ENCODE data around the gene TM7SF3. TPM values are rescaled to one million over a fixed set of nuclear protein-coding genes. Genes with fewer than 3 reads are reported as not detected.

The TM7SF3 gene
- total RNA-seq, 3 donors from 2014 or later, result 40.2 to 60.0 (median 56.1) TPM

GRCh38 chr12:26979733-26980132 is 34.5 kb downstream of the TM7SF3 start:
- Histone ChIP-seq H3K9me3 (no peaks in the 10 kb centered on the region), H3K27ac (no peak overlapping the region), H3K36me3 (peaks cover 5% of the 10 kb centered on the region), H3K4me1 (no peaks in the 10 kb centered on the region), H3K4me3 (no peak overlapping the region), H3K27me3 (no peaks in the 10 kb centered on the region)
- intact Hi-C loops (cut with DNase I; ENCODE audit: low total_unique reads), result no loop called here
- TF ChIP-seq CTCF (IDR thresholded peaks at IDR 0.05) (no peak), POLR2A (IDR thresholded peaks at IDR 0.05) (no peak), POLR2AphosphoS5 (IDR thresholded peaks at IDR 0.05) (no peak)
- DNase-seq (ENCODE audit: low spot score in 2 of 2), result no peak

GRCh38 chr12:26978801-26979200 is 35.4 kb downstream of the TM7SF3 start:
- intact Hi-C loops (cut with DNase I; ENCODE audit: low total_unique reads), result no loop called here
- peaks cover 5% of the 10 kb centered on the region for H3K36me3 ChIP-seq

GRCh38 chr12:26976687-26977086 is 37.5 kb downstream of the TM7SF3 start:
- no peak for DNase-seq (ENCODE audit: low spot score in 2 of 2)
- Histone ChIP-seq H3K4me1 (no peaks in the 10 kb centered on the region), H3K9me3 (no peaks in the 10 kb centered on the region), H3K36me3 (peaks cover 5% of the 10 kb centered on the region), H3K4me3 (no peak overlapping the region), H3K27me3 (no peaks in the 10 kb centered on the region), H3K27ac (no peak overlapping the region)
- TF ChIP-seq CTCF (IDR thresholded peaks at IDR 0.05) (no peak), POLR2AphosphoS5 (IDR thresholded peaks at IDR 0.05) (no peak), POLR2A (IDR thresholded peaks at IDR 0.05) (no peak)
- intact Hi-C loops (cut with DNase I; ENCODE audit: low total_unique reads), result no loop called here

More at GRCh38 chr12:26978801-26979200, 35.4 kb downstream of the TM7SF3 start:
- Histone ChIP-seq H3K4me1 (no peaks in the 10 kb centered on the region), H3K4me3 (no peak overlapping the region), H3K27ac (no peak overlapping the region), H3K9me3 (no peaks in the 10 kb centered on the region), H3K27me3 (no peaks in the 10 kb centered on the region)
- no peak for DNase-seq (ENCODE audit: low spot score in 2 of 2)
- TF ChIP-seq CTCF (IDR thresholded peaks at IDR 0.05) (no peak), POLR2AphosphoS5 (IDR thresholded peaks at IDR 0.05) (no peak), POLR2A (IDR thresholded peaks at IDR 0.05) (no peak)

- no peak for TF ChIP-seq POLR2AphosphoS5 (IDR thresholded peaks at IDR 0.05)
- H3K36me3 ChIP-seq, result peaks cover 5% of the 10 kb centered on the region
Measured at GRCh38 chr12:26971963-26972362, 42.2 kb downstream of the TM7SF3 start.

GRCh38 chr12:26970136-26970535 is 44.0 kb downstream of the TM7SF3 start:
- intact Hi-C loops (cut with DNase I; ENCODE audit: low total_unique reads), result no loop called here
- H3K4me3 ChIP-seq, result no peak overlapping the region
- no peaks in the 10 kb centered on the region for H3K27me3 ChIP-seq
- H3K27ac ChIP-seq, result no peak overlapping the region
- no peaks in the 10 kb centered on the region for H3K9me3 ChIP-seq
- TF ChIP-seq POLR2AphosphoS5 (IDR thresholded peaks at IDR 0.05) (no peak), POLR2A (IDR thresholded peaks at IDR 0.05) (no peak), CTCF (IDR thresholded peaks at IDR 0.05) (no peak)
- H3K4me1 ChIP-seq, result no peaks in the 10 kb centered on the region
- H3K36me3 ChIP-seq, result no peaks in the 10 kb centered on the region
- DNase-seq (ENCODE audit: low spot score in 2 of 2), result no peak

More at GRCh38 chr12:26971963-26972362, 42.2 kb downstream of the TM7SF3 start:
- Histone ChIP-seq H3K4me1 (no peaks in the 10 kb centered on the region), H3K9me3 (no peaks in the 10 kb centered on the region), H3K27ac (no peak overlapping the region), H3K27me3 (no peaks in the 10 kb centered on the region), H3K4me3 (no peak overlapping the region)
- intact Hi-C loops (cut with DNase I; ENCODE audit: low total_unique reads), result no loop called here
- DNase-seq (ENCODE audit: low spot score in 2 of 2), result no peak

- intact Hi-C loops (cut with DNase I; ENCODE audit: low total_unique reads), result no loop called here
- Histone ChIP-seq H3K27ac (no peak overlapping the region), H3K4me1 (no peaks in the 10 kb centered on the region), H3K36me3 (no peaks in the 10 kb centered on the region), H3K27me3 (no peaks in the 10 kb centered on the region), H3K4me3 (no peak overlapping the region), H3K9me3 (no peaks in the 10 kb centered on the region)
- no peak for DNase-seq (ENCODE audit: low spot score in 2 of 2)
- TF ChIP-seq POLR2A (IDR thresholded peaks at IDR 0.05) (no peak), POLR2AphosphoS5 (IDR thresholded peaks at IDR 0.05) (no peak), CTCF (IDR thresholded peaks at IDR 0.05) (no peak)
Measured at GRCh38 chr12:26966842-26967241, 47.3 kb downstream of the TM7SF3 start.

All from breast epithelium (tissue), 4 donors.